Keratinocyte (primary cell): ENCODE measurements around the gene KAT5. TPM values are rescaled to one million over a fixed set of nuclear protein-coding genes. Genes with fewer than 3 reads are reported as not detected.
"Not testable (repeated sequence)": the region's sequence is repeated elsewhere in the genome, so short reads cannot be mapped to it uniquely, and the experiment has no call there.

Source experiments
- DNase-seq: peaks from one replicate; pipeline ENCODE4 v3.0.0-alpha.2; 2011; ENCODE audit warnings: low read depth, missing footprints, low spot score
- FAIRE-seq: peaks from 2 replicates; lab custom pipeline; 2011; peaks lifted over from hg19 to GRCh38; lab: Jason Lieb, UNC
- H2AFZ ChIP-seq: 2 replicates; pipeline ENCODE4 v1.6.0; 2012; ENCODE audit warnings: low read length, control low read depth, inconsistent platforms; ENCODE audit not compliant: control insufficient read depth
- H3K27ac ChIP-seq: 2 replicates; pipeline ENCODE4 v1.5.1; 2011; ENCODE audit warnings: low read length; ENCODE audit not compliant: control insufficient read depth, insufficient read depth
- H3K27me3 ChIP-seq: 3 replicates; pipeline ENCODE4 v1.6.0; 2011; ENCODE audit warnings: low read length; ENCODE audit not compliant: control insufficient read depth, insufficient read depth; ENCODE audit errors: extremely low read depth
- H3K36me3 ChIP-seq, 2 experiments: 2 replicates in 1 of 2; 3 replicates in 1 of 2; pipeline ENCODE4 v1.5.1; 2011; ENCODE audit warnings: low read length in 2 of 2, mild to moderate bottlenecking in 1 of 2; ENCODE audit not compliant: control insufficient read depth in 2 of 2, insufficient read depth in 2 of 2; ENCODE audit errors: extremely low read depth in 1 of 2
- H3K4me1 ChIP-seq: 3 replicates; pipeline ENCODE4 v1.5.1; 2011; ENCODE audit warnings: low read length; ENCODE audit not compliant: control insufficient read depth, insufficient read depth; ENCODE audit errors: extremely low read depth
- H3K4me2 ChIP-seq: 3 replicates; pipeline ENCODE4 v1.6.0; 2011; ENCODE audit warnings: low read depth, low read length; ENCODE audit not compliant: control insufficient read depth, insufficient read depth; ENCODE audit errors: extremely low read depth
- H3K4me3 ChIP-seq, 3 experiments: fragments of 200-600 bp in 1 of 3; sonication (generic) in 1 of 3; 2 replicates in 2 of 3; 3 replicates in 1 of 3; pipeline ENCODE4 v1.5.1; 2011 to 2016; ENCODE audit warnings: low read length in 3 of 3, mild to moderate bottlenecking in 3 of 3, control low read depth in 2 of 3, inconsistent platforms in 1 of 3, low read depth in 1 of 3, mixed read lengths in 1 of 3, mixed run types in 1 of 3, moderate library complexity in 1 of 3; ENCODE audit not compliant: control insufficient read depth in 2 of 3, insufficient read depth in 2 of 3; ENCODE audit errors: extremely low read depth in 1 of 3
- H3K79me2 ChIP-seq: 2 replicates; pipeline ENCODE4 v1.6.0; 2012; ENCODE audit warnings: low read length; ENCODE audit not compliant: control insufficient read depth, insufficient read depth
- H3K9ac ChIP-seq: 3 replicates; pipeline ENCODE4 v1.6.0; 2011; ENCODE audit warnings: low read length; ENCODE audit not compliant: control insufficient read depth, insufficient read depth; ENCODE audit errors: extremely low read depth
- H3K9me1 ChIP-seq: 3 replicates; pipeline ENCODE4 v1.6.0; 2011; ENCODE audit warnings: low read length; ENCODE audit not compliant: control insufficient read depth, insufficient read depth; ENCODE audit errors: extremely low read depth
- H3K9me3 ChIP-seq: 2 replicates; pipeline ENCODE4 v1.5.1; 2012; ENCODE audit warnings: low read depth, low read length; ENCODE audit not compliant: control insufficient read depth
- H4K20me1 ChIP-seq: 3 replicates; pipeline ENCODE4 v1.6.0; 2011; ENCODE audit warnings: low read length; ENCODE audit not compliant: control insufficient read depth, insufficient read depth; ENCODE audit errors: extremely low read depth
- EZH2 ChIP-seq: IDR thresholded peaks from one replicate; pipeline ENCODE4 v1.6.1; 2012; ENCODE audit warnings: inconsistent platforms, mild to moderate bottlenecking, low read length, moderate library complexity
- dilution Hi-C: fragments of 300-500 bp; cut with MboI; formaldehyde crosslinking; loops from one replicate; pipeline ENCODE4 v1.7.0; 2020; ENCODE audit warnings: low sequenced_read_pairs; ENCODE audit not compliant: extremely low pct_ligation_motif_present
- polyA plus RNA-seq, 5 experiments: library from polyadenylated mRNA; depleted of rRNA in 3 of 5; stranded (reverse) in 3 of 5; stranded (forward) in 1 of 5; unstranded in 1 of 5; fragments of >200 nt; gene quantifications; 1 replicate in 1 of 5; 2 replicates in 3 of 5; 3 replicates in 1 of 5; pipeline versions ENCODE4 v1.2.1 to v1.2.3, GENCODE V29; 2011 to 2012; ENCODE audit warnings: missing spikeins in 2 of 5, low read depth in 1 of 5, low replicate concordance in 1 of 5
- TF ChIP-seq, protein P1 (sequence below), 3 experiments: IDR thresholded peaks in 1 of 3; conservative IDR thresholded peaks in 1 of 3; optimal IDR thresholded peaks in 1 of 3; 2 replicates in 2 of 3; 3 replicates in 1 of 3; pipeline versions ENCODE3 to v1.5.1; 2011; ENCODE audit warnings: low read length in 3 of 3, mild to moderate bottlenecking in 3 of 3, moderate library complexity in 2 of 3, control low read depth in 1 of 3, inconsistent platforms in 1 of 3; ENCODE audit not compliant: insufficient read depth in 2 of 3; ENCODE audit errors: extremely low read depth in 1 of 3

Gene KAT5
- polyA plus RNA-seq, 1 donor (not counting 4 experiments of a cell fraction or from before 2014, with no cell fraction given) = 26.8 TPM

DNA sequence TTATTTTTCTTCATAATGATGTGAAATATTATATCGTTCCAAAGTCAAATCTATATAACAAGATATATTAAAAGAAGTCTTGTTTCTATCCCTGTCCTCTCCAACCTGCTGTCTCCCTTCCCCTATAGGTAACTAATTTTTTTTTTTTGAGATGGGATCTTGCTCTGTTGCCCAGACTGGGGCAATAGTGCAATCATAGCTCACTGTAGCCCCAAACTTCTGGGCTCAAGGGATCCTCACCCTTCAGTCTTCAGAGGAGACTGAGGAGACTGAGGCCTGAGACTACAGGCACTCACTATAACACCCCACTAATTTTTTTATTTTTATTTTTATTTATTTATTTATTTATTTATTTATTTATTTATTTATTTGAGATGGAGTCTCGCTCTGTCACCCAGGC, 39.1 kb upstream of the KAT5 start:
- H3K4me2 ChIP-seq = no peak overlapping the region
- no peaks in the 10 kb centered on the region for H3K9me3 ChIP-seq
- no peaks in the 10 kb centered on the region for H4K20me1 ChIP-seq
- dilution Hi-C loops = no loop called here
- no peaks in the 10 kb centered on the region for H3K79me2 ChIP-seq
- TF ChIP-seq, protein P1, sequence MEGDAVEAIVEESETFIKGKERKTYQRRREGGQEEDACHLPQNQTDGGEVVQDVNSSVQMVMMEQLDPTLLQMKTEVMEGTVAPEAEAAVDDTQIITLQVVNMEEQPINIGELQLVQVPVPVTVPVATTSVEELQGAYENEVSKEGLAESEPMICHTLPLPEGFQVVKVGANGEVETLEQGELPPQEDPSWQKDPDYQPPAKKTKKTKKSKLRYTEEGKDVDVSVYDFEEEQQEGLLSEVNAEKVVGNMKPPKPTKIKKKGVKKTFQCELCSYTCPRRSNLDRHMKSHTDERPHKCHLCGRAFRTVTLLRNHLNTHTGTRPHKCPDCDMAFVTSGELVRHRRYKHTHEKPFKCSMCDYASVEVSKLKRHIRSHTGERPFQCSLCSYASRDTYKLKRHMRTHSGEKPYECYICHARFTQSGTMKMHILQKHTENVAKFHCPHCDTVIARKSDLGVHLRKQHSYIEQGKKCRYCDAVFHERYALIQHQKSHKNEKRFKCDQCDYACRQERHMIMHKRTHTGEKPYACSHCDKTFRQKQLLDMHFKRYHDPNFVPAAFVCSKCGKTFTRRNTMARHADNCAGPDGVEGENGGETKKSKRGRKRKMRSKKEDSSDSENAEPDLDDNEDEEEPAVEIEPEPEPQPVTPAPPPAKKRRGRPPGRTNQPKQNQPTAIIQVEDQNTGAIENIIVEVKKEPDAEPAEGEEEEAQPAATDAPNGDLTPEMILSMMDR (optimal IDR thresholded peaks at IDR 0.05 in 1 of 3, IDR thresholded peaks at IDR 0.05 in 1 of 3, conservative IDR thresholded peaks at IDR 0.05 in 1 of 3; ENCODE audit: extremely low read depth in 1 of 3, insufficient read depth in 2 of 3, low read length in 3 of 3) = no peak
- no peak for TF ChIP-seq EZH2
- H3K4me1 ChIP-seq = no peaks in the 10 kb centered on the region
- FAIRE-seq (no peak), DNase-seq (no peak)
- no peaks in the 10 kb centered on the region for H3K36me3 ChIP-seq
- H3K9me1 ChIP-seq = no peaks in the 10 kb centered on the region
- H3K9ac ChIP-seq = no peak overlapping the region
- H3K27me3 ChIP-seq = no peaks in the 10 kb centered on the region
- H3K27ac ChIP-seq = no peak overlapping the region
- H2AFZ ChIP-seq = no peak overlapping the region
- no peak overlapping the region for H3K4me3 ChIP-seq

DNA sequence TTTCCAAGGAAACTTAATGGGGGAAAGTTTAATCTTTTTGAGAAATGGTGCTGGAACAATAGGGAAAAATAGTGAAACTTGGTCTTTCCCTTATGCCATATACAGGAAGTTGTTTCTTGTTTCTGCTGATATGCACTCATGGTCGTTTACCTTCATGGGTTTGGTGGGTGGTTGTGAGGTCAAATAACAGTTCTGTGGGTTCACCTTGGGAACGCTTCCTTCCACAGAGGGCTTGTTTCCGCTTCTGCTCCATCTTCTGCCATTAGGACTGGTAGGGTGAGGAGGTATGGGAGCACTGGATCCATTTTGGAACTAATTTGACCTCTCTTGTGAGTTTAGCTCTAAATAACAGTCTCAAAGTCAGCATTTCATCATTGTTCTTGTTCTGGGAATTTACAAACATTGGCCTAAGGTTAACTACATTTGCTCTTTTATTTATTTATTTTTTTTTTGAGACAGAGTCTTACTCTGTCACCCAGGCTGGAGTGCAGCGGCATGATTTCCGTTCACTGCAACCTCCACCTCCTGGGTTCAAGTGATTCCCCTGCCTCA, 31.8 kb upstream of the KAT5 start:
- H3K36me3 ChIP-seq = no peaks in the 10 kb centered on the region
- H3K9me1 ChIP-seq = no peaks in the 10 kb centered on the region
- H3K79me2 ChIP-seq = no peaks in the 10 kb centered on the region
- peaks cover 3% of the 10 kb centered on the region for H3K27me3 ChIP-seq
- DNase-seq (no peak), FAIRE-seq (no peak)
- H2AFZ ChIP-seq = no peak overlapping the region
- no peak overlapping the region for H3K4me3 ChIP-seq
- no peak overlapping the region for H3K9ac ChIP-seq
- H4K20me1 ChIP-seq = no peaks in the 10 kb centered on the region
- dilution Hi-C loops = no loop called here
- no peak overlapping the region for H3K4me2 ChIP-seq
- no peaks in the 10 kb centered on the region for H3K9me3 ChIP-seq
- no peak for TF ChIP-seq EZH2
- TF ChIP-seq, protein P1 (optimal IDR thresholded peaks at IDR 0.05 in 1 of 3, IDR thresholded peaks at IDR 0.05 in 1 of 3, conservative IDR thresholded peaks at IDR 0.05 in 1 of 3; ENCODE audit: extremely low read depth in 1 of 3, insufficient read depth in 2 of 3, low read length in 3 of 3) = no peak
- H3K27ac ChIP-seq = no peak overlapping the region
- H3K4me1 ChIP-seq = no peaks in the 10 kb centered on the region

DNA sequence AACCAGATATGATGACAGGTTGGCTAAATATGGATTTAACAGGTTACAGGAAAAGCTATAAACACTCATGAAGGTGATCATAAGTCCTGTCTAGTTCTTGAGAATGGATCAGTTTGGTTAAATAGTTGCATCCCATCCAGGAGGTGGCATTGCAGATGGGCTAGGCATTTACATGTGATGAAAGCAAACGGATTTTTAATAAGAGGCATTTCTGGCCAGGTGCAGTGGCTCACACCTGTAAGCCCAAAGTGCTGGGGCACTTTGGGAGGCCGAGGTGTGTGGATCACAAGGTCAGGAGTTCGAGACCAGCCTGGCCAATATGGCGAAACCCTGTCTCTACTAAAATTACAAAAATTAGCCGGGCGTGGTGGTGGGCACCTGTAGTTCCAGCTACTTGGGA, 28.6 kb upstream of the KAT5 start:
- H3K27ac ChIP-seq, H3K4me3 ChIP-seq, H3K79me2 ChIP-seq, H3K4me2 ChIP-seq, FAIRE-seq, H3K4me1 ChIP-seq, H3K9ac ChIP-seq, H3K9me3 ChIP-seq, dilution Hi-C loops, H4K20me1 ChIP-seq, DNase-seq, H2AFZ ChIP-seq, H3K36me3 ChIP-seq, H3K9me1 ChIP-seq, H3K27me3 ChIP-seq: not testable (repeated sequence)
